Colonic mucosa (tissue), 4 donors: ENCODE measurements around the gene CDH15. TPM values are rescaled to one million over a fixed set of nuclear protein-coding genes. Genes with fewer than 3 reads are reported as not detected.

ENCODE experiments used
- DNase-seq: peaks from one replicate; pipeline ENCODE4 v3.0.0-alpha.2; 2020
- H3K27ac ChIP-seq: fragments of 200-600 bp; one replicate; pipeline ENCODE4 v1.8.0; 2021
- H3K27me3 ChIP-seq: fragments of 200-600 bp; one replicate; pipeline ENCODE4 v1.8.0; 2021
- H3K36me3 ChIP-seq: fragments of 200-600 bp; one replicate; pipeline ENCODE4 v1.8.0; 2021
- H3K4me1 ChIP-seq: fragments of 200-600 bp; one replicate; pipeline ENCODE4 v1.8.0; 2021; ENCODE audit warnings: mild to moderate bottlenecking
- H3K4me3 ChIP-seq: fragments of 200-600 bp; one replicate; pipeline ENCODE4 v1.8.0; 2021
- H3K9ac ChIP-seq, 2 donors: one replicate each; pipeline ENCODE4 v1.7.0; 2013; ENCODE audit warnings: control low read depth in 2 of 2, low read depth in 2 of 2, low read length in 2 of 2
- H3K9me3 ChIP-seq: fragments of 200-600 bp; one replicate; pipeline ENCODE4 v1.8.0; 2021
- CTCF ChIP-seq: fragments of 200-600 bp; IDR thresholded peaks from one replicate; pipeline ENCODE4 v1.8.0; 2022; ENCODE audit warnings: antibody characterized with exemption, mild to moderate bottlenecking
- intact Hi-C: fragments of 100-400 bp; cut with DNase I; formaldehyde crosslinking; loops from one replicate; pipeline ENCODE4 v1.14.1; 2022
- total RNA-seq, 2 donors: library from RNA; stranded (reverse); fragmentation: NEBNext Ultra II Directional in 1 of 2; extraction: Animal tissue kit (Norgen Biotek cat#: 25700) in 1 of 2; gene quantifications; one replicate each; pipeline ENCODE4 v1.2.1, GENCODE V29; 2021
- donor health status: healthy.
- donor health status: DM: no; HTN: no; CAD: no.
- donor health status: DM: no; HTN: no; CAD: no.

Gene CDH15
- total RNA-seq, 2 donors from 2014 or later, result not detected

DNA sequence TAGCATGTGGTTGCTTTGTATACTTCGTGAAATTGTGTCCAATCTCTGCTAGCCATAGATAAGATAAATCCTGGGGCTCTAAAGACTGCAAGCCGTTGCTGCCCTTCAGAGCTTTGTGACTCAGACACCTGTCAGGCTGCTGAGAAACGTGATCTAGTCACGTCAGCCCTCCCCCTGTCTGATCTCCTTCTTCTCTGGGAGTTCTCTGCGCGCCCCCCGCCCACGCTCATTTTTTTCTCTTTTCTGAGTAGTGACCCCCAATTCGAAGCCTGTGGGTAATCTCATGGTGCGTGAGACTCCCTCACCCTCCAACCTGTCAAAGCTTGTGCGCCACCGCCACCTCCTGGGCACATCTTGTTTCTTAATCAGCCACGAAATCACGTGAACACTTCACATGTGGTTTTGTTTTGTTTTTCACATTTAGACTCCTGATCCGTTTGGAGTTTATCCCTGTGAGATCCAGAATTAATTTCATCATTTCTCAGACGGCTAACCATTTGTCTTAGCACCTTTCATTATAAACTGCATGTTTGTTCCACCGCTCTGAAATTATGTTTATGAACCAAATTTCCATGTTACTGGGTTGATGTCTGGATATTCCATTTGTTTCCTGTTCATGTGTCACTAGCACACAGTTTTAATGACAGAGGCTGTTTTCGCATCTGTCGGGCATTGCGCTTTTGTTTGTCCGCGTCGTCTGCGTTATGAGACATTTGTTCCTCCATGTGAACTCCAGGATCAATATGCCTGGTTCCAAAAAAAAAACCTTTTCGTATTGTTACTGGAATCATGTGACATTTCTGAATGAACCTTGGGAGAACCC lies 45.0 kb downstream of the CDH15 start:
- intact Hi-C loops, result loop anchor here (5.0 to 10.0 kb wide), 2 partner anchors 274 to 362 kb away; partner anchors contain the start of genes GALNS and TRAPPC2L
- Histone ChIP-seq H3K9me3 (no peaks in the 10 kb centered on the region), H3K9ac (peak overlapping the region; percentile 92 to 93), H3K27me3 (no peaks in the 10 kb centered on the region), H3K4me1 (peaks cover 3% of the 10 kb centered on the region), H3K36me3 (no peaks in the 10 kb centered on the region), H3K27ac (peak overlapping the region; percentile 92), H3K4me3 (peak overlapping the region; percentile 87)
- TF ChIP-seq CTCF, result peak; percentile 59
- peak; percentile 91 for DNase-seq

GRCh38 chr16:89217138-89217387 lies 45.5 kb downstream of the CDH15 start:
- Histone ChIP-seq H3K4me1 (peaks cover 3% of the 10 kb centered on the region), H3K9me3 (no peaks in the 10 kb centered on the region), H3K9ac (peak overlapping the region; percentile 92 to 93), H3K27me3 (no peaks in the 10 kb centered on the region), H3K4me3 (peak overlapping the region; percentile 87), H3K27ac (peak overlapping the region; percentile 92), H3K36me3 (no peaks in the 10 kb centered on the region)
- no peak for TF ChIP-seq CTCF
- intact Hi-C loops, result loop anchor here (5.0 to 10.0 kb wide), 2 partner anchors 275 to 362 kb away; partner anchors contain the start of genes GALNS and TRAPPC2L
- DNase-seq, result no peak

DNA sequence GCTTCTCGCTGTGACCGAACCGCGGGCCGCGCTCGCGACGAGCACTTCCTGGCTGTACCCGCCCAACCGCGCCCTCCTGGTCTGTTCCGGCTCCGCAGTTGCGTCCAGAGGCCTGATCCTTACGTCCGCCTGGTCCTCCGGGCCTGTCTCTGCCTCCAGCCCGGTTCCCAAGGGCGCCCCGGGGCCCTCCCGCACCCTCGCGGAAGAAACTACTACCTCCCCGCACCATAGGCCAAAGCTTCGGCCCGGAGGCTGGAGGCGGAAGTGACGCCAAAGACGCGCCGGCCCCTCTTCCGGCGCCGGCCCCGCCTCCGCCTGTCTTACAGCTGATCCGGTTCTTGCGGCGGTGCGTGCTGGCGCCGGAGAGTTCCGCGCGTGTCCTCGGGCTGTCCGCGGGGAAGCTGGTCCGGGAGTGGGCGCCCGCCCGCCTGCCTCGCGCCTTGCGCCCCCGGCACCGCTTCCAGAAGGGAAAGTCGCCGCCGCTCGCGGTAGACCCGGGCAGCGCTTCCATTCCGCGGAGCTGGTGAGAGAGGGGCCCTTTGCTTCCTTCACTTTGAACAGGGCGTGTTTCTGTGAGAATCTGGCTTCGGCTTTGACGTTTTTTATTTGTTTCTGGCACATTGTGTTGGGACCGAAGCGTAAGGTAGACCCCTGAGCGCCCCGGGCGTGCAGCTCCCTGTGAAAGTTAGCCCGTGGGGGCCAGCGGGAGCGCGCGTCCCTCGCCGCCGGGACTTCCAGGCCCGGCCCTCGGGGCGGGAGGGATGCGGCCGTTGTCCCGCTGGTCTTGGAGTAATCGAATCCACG lies 46.0 kb downstream of the CDH15 start, which contains the start of gene ZNF778:
ZNF778 (plus strand) TSS at position 316 of the 804 bp plus-strand sequence. CDS start 3,425 bp downstream, outside the sequence.
- H3K4me1 ChIP-seq, result peaks cover 3% of the 10 kb centered on the region
- peak; percentile 86 for DNase-seq
- intact Hi-C loops, result loop anchor here (5.0 to 10.0 kb wide), 2 partner anchors 275 to 363 kb away; partner anchors contain the start of genes GALNS and TRAPPC2L
- TF ChIP-seq CTCF, result no peak
- peak within 1 kb of the TSS; percentile 87 for H3K4me3 ChIP-seq
- no peaks in the 10 kb centered on the region for H3K36me3 ChIP-seq
- no peaks in the 10 kb centered on the region for H3K27me3 ChIP-seq
- no peaks in the 10 kb centered on the region for H3K9me3 ChIP-seq
- peak within 1 kb of the TSS; percentile 92 for H3K27ac ChIP-seq
- peak within 1 kb of the TSS; percentile 92 to 93 for H3K9ac ChIP-seq

DNA sequence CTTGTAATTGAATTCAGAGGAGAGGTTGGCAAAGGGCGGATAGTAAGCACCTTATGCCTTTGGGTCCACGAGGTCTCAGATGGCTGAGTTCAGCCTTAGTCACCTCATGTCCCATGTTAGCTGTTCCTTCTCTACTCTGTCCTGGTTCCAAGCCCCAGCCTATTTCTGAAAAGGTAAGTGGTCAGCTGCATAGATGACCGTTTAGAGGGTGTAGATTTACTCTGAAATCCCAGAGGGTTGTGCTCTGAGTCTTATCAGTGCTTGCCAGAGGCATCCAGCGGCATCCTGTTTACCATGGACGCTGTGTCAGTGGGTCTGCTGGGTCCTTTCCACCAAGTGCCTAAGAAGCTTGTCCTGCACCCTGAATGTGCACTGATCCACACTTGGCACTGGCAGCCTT lies 47.8 kb downstream of the CDH15 start:
- no peak overlapping the region for H3K9ac ChIP-seq
- DNase-seq, result no peak
- TF ChIP-seq CTCF, result no peak

GRCh38 chr16:89221604-89222003 lies 50.1 kb downstream of the CDH15 start:
- peaks cover 4% of the 10 kb centered on the region for H3K36me3 ChIP-seq

More for the DNA sequence above, 47.8 kb downstream of the CDH15 start:
- peaks cover 3% of the 10 kb centered on the region for H3K4me1 ChIP-seq
- no peak overlapping the region for H3K27ac ChIP-seq
- no peaks in the 10 kb centered on the region for H3K9me3 ChIP-seq
- intact Hi-C loops, result loop anchor here (5.0 to 10.0 kb wide), 2 partner anchors 277 to 365 kb away; partner anchors contain the start of genes GALNS and TRAPPC2L
- no peaks in the 10 kb centered on the region for H3K27me3 ChIP-seq
- no peak overlapping the region for H3K4me3 ChIP-seq
- no peaks in the 10 kb centered on the region for H3K36me3 ChIP-seq

More at GRCh38 chr16:89221604-89222003, 50.1 kb downstream of the CDH15 start:
- H3K9me3 ChIP-seq, result no peaks in the 10 kb centered on the region
- no peak overlapping the region for H3K27ac ChIP-seq
- no peak for DNase-seq
- no peaks in the 10 kb centered on the region for H3K27me3 ChIP-seq
- H3K9ac ChIP-seq, result no peak overlapping the region
- peaks cover 3% of the 10 kb centered on the region for H3K4me1 ChIP-seq
- intact Hi-C loops, result no loop called here
- H3K4me3 ChIP-seq, result no peak overlapping the region
- TF ChIP-seq CTCF, result no peak
